Loucy (cell line): ENCODE data around the gene CACNA1C.

Experiments
- H2AFZ ChIP-seq: fragments of 200-600 bp; sonication (generic); 2 replicates; pipeline ENCODE4 v1.6.0; 2016; ENCODE audit warnings: antibody characterized with exemption, mild to moderate bottlenecking, low read length, moderate library complexity
- H3F3A ChIP-seq: fragments of 200-600 bp; 2 replicates; pipeline ENCODE4 v1.6.0; 2016; ENCODE audit warnings: antibody characterized with exemption, low read depth, mild to moderate bottlenecking
- H3K27me3 ChIP-seq: fragments of 200-600 bp; sonication (generic); 2 replicates; pipeline ENCODE4 v1.6.1; 2014; ENCODE audit warnings: low read length, mild to moderate bottlenecking; ENCODE audit not compliant: insufficient read depth, poor library complexity, severe bottlenecking
- H3K36me3 ChIP-seq: fragments of 200-600 bp; sonication (generic); 2 replicates; pipeline ENCODE4 v1.6.1; 2016; ENCODE audit warnings: low read length; ENCODE audit not compliant: insufficient read depth
- H3K4me1 ChIP-seq: fragments of 200-600 bp; sonication (generic); 2 replicates; pipeline ENCODE4 v1.5.1; 2014; ENCODE audit warnings: low read length, mild to moderate bottlenecking; ENCODE audit not compliant: insufficient read depth, poor library complexity, severe bottlenecking
- H3K4me2 ChIP-seq: fragments of 200-600 bp; sonication (generic); 2 replicates; pipeline ENCODE4 v1.6.0; 2014; ENCODE audit warnings: antibody characterized with exemption, low read length, low read depth, mild to moderate bottlenecking; ENCODE audit not compliant: poor library complexity, severe bottlenecking
- H3K4me3 ChIP-seq: fragments of 200-600 bp; sonication (generic); 2 replicates; pipeline ENCODE4 v1.5.1; 2014; ENCODE audit warnings: low read length, mild to moderate bottlenecking, mixed read lengths; ENCODE audit not compliant: poor library complexity, severe bottlenecking
- H3K79me2 ChIP-seq: fragments of 200-600 bp; sonication (generic); 2 replicates; pipeline ENCODE4 v1.6.1; 2014; ENCODE audit warnings: low read length; ENCODE audit not compliant: insufficient read depth
- H3K9ac ChIP-seq: fragments of 200-600 bp; sonication (generic); 2 replicates; pipeline ENCODE4 v1.6.0; 2014; ENCODE audit warnings: mild to moderate bottlenecking, low read depth, low read length, moderate library complexity; ENCODE audit not compliant: poor library complexity, severe bottlenecking
- H3K9me2 ChIP-seq: fragments of 200-600 bp; sonication (generic); replicated peaks from 2 replicates; pipeline ENCODE4 v1.6.1; 2016; ENCODE audit warnings: low read depth, low read length, mixed read lengths
- H3K9me3 ChIP-seq: fragments of 200-600 bp; sonication (generic); 2 replicates; pipeline ENCODE4 v1.6.1; 2014; ENCODE audit warnings: mild to moderate bottlenecking, antibody characterized with exemption, low read length, low read depth; ENCODE audit not compliant: insufficient read depth
- H4K20me1 ChIP-seq: fragments of 200-600 bp; sonication (generic); 2 replicates; pipeline ENCODE4 v1.6.0; 2014; ENCODE audit warnings: antibody characterized with exemption, low read length, mild to moderate bottlenecking; ENCODE audit not compliant: insufficient read depth, poor library complexity, severe bottlenecking
- CTCF ChIP-seq: fragments of 200-600 bp; sonication (generic); conservative IDR thresholded peaks from 2 replicates; pipeline ENCODE4 v1.5.1; 2014; ENCODE audit warnings: mild to moderate bottlenecking, antibody characterized with exemption, low read length
- EZH2phosphoT487 ChIP-seq: fragments of 200-600 bp; IDR thresholded peaks from 2 replicates; pipeline ENCODE4 v1.6.1; 2018; ENCODE audit warnings: antibody characterized with exemption, mild to moderate bottlenecking, moderate library complexity, borderline replicate concordance

Gene CACNA1C

GRCh38 chr12:2136901-2137300 is 84.1 kb downstream of the CACNA1C start:
- Histone ChIP-seq H3K4me1 (no peaks in the 10 kb centered on the region), H4K20me1 (no peaks in the 10 kb centered on the region), H3K4me2 (no peak overlapping the region)

GRCh38 chr12:2137711-2138110 is 84.9 kb downstream of the CACNA1C start:
- H4K20me1 ChIP-seq = no peaks in the 10 kb centered on the region
- H3K4me1 ChIP-seq = no peaks in the 10 kb centered on the region
- no peaks in the 10 kb centered on the region for H3F3A ChIP-seq
- H3K4me2 ChIP-seq = no peak overlapping the region
- no peaks in the 10 kb centered on the region for H3K9me3 ChIP-seq
- no peaks in the 10 kb centered on the region for H3K9me2 ChIP-seq
- no peak overlapping the region for H2AFZ ChIP-seq
- H3K4me3 ChIP-seq = no peak overlapping the region
- no peaks in the 10 kb centered on the region for H3K79me2 ChIP-seq
- H3K27me3 ChIP-seq = no peaks in the 10 kb centered on the region
- no peaks in the 10 kb centered on the region for H3K36me3 ChIP-seq
- no peak overlapping the region for H3K9ac ChIP-seq
- no peak for TF ChIP-seq EZH2phosphoT487
- TF ChIP-seq CTCF = no peak

More at GRCh38 chr12:2136901-2137300, 84.1 kb downstream of the CACNA1C start:
- H3F3A ChIP-seq = no peaks in the 10 kb centered on the region
- no peak overlapping the region for H3K4me3 ChIP-seq
- no peak overlapping the region for H2AFZ ChIP-seq
- TF ChIP-seq CTCF = no peak
- no peak for TF ChIP-seq EZH2phosphoT487
- no peaks in the 10 kb centered on the region for H3K27me3 ChIP-seq
- H3K79me2 ChIP-seq = no peaks in the 10 kb centered on the region
- H3K9me3 ChIP-seq = no peaks in the 10 kb centered on the region
- no peaks in the 10 kb centered on the region for H3K9me2 ChIP-seq
- no peaks in the 10 kb centered on the region for H3K36me3 ChIP-seq
- H3K9ac ChIP-seq = no peak overlapping the region

GRCh38 chr12:2138294-2138693 is 85.5 kb downstream of the CACNA1C start:
- H3K9ac ChIP-seq = no peak overlapping the region
- no peaks in the 10 kb centered on the region for H3K27me3 ChIP-seq
- no peaks in the 10 kb centered on the region for H3K9me2 ChIP-seq
- H4K20me1 ChIP-seq = no peaks in the 10 kb centered on the region
- no peak overlapping the region for H3K4me3 ChIP-seq
- H3F3A ChIP-seq = no peaks in the 10 kb centered on the region
- no peaks in the 10 kb centered on the region for H3K9me3 ChIP-seq
- H3K79me2 ChIP-seq = no peaks in the 10 kb centered on the region
- H3K4me2 ChIP-seq = no peak overlapping the region
- no peaks in the 10 kb centered on the region for H3K4me1 ChIP-seq
- H2AFZ ChIP-seq = no peak overlapping the region
- H3K36me3 ChIP-seq = no peaks in the 10 kb centered on the region
- TF ChIP-seq CTCF (no peak), EZH2phosphoT487 (no peak)
